IMR-90 (cell line): Measurements from ENCODE around the gene OPCML. TPM values are rescaled to one million over a fixed set of nuclear protein-coding genes. Genes with fewer than 3 reads are reported as not detected.

Experiments used
- ATAC-seq: fragments of 200-7000 bp; cut with Tn5 transposase; 2 replicates; pipeline ENCODE4 v1.9.1; 2020; ENCODE audit warnings: low read depth, mild to moderate bottlenecking, moderate library complexity
- BruUV-seq: library from RNA; stranded (reverse); fragments of 400-500 nt; replicated peaks from 2 replicates; lab custom pipeline; 2021; lab: Mats Ljungman, UMichigan
- CTCF ChIA-PET: fragments of 300-600 bp; formaldehyde crosslinking; extraction: SDS; loops from one replicate; lab custom pipeline; 2021; ENCODE audit warnings: antibody characterized with exemption; lab: Yijun Ruan, JAX
- POLR2A ChIA-PET: fragments of 300-600 bp; sonication (Branson Sonifier 250); formaldehyde crosslinking; loops from one replicate; lab custom pipeline; 2022; ENCODE audit warnings: antibody characterized with exemption; ENCODE audit not compliant: unreplicated experiment; lab: Charles Lee
- DNase-seq: peaks from one replicate; pipeline ENCODE4 v3.0.0; 2013
- H2AFZ ChIP-seq: replicated peaks from 2 replicates; pipeline ENCODE3; 2013; ENCODE audit warnings: low read length, mild to moderate bottlenecking; ENCODE audit not compliant: poor library complexity
- H2AK5ac ChIP-seq: 2 replicates; pipeline ENCODE4 v1.6.1; 2013; ENCODE audit warnings: low read depth, low read length, inconsistent platforms
- H2AK9ac ChIP-seq: replicated peaks from 2 replicates; pipeline ENCODE3; 2013; ENCODE audit warnings: mild to moderate bottlenecking, low read depth, low read length, moderate library complexity; ENCODE audit not compliant: poor library complexity
- H2BK120ac ChIP-seq: 2 replicates; pipeline ENCODE4 v1.6.1; 2013; ENCODE audit warnings: low read depth, low read length, inconsistent platforms
- H2BK15ac ChIP-seq: 3 replicates; pipeline ENCODE4 v1.6.1; 2013; ENCODE audit warnings: low read depth, low read length, inconsistent platforms
- H2BK20ac ChIP-seq: 2 replicates; pipeline ENCODE4 v1.6.1; 2013; ENCODE audit warnings: low read depth, mild to moderate bottlenecking, inconsistent platforms, low read length, moderate library complexity
- H2BK5ac ChIP-seq: 2 replicates; pipeline ENCODE4 v1.6.1; 2013; ENCODE audit warnings: mild to moderate bottlenecking, low read depth, low read length, inconsistent platforms; ENCODE audit not compliant: poor library complexity, severe bottlenecking
- H3K14ac ChIP-seq: replicated peaks from 2 replicates; pipeline ENCODE4 v1.6.1; 2013; ENCODE audit warnings: low read depth, low read length, inconsistent platforms
- H3K18ac ChIP-seq: 2 replicates; pipeline ENCODE4 v1.6.1; 2013; ENCODE audit warnings: low read depth, low read length, control low read depth
- H3K23ac ChIP-seq: 2 replicates; pipeline ENCODE4 v1.6.1; 2013; ENCODE audit warnings: low read depth, low read length, inconsistent platforms
- H3K27ac ChIP-seq: 2 replicates; pipeline ENCODE4 v1.5.1; 2013; ENCODE audit warnings: mild to moderate bottlenecking, control low read depth, low read length; ENCODE audit not compliant: insufficient read depth
- H3K27me3 ChIP-seq: 2 replicates; pipeline ENCODE4 v1.6.1; 2013; ENCODE audit warnings: low read length; ENCODE audit not compliant: control insufficient read depth, insufficient read depth
- H3K36me3 ChIP-seq: 2 replicates; pipeline ENCODE4 v1.6.1; 2013; ENCODE audit warnings: low read length, mixed read lengths; ENCODE audit not compliant: control insufficient read depth, insufficient read depth
- H3K4ac ChIP-seq: 2 replicates; pipeline ENCODE4 v1.6.1; 2013; ENCODE audit warnings: low read depth, low read length, inconsistent platforms
- H3K4me1 ChIP-seq: 2 replicates; pipeline ENCODE4 v1.6.1; 2013; ENCODE audit warnings: low read length, mixed read lengths; ENCODE audit not compliant: control insufficient read depth, insufficient read depth
- H3K4me2 ChIP-seq: 2 replicates; pipeline ENCODE4 v1.6.1; 2013; ENCODE audit warnings: low read depth, mild to moderate bottlenecking, control low read depth, low read length, moderate library complexity
- H3K4me3 ChIP-seq: 2 replicates; pipeline ENCODE4 v1.5.1; 2013; ENCODE audit warnings: low read depth, mild to moderate bottlenecking, control low read depth, low read length, moderate library complexity; ENCODE audit not compliant: insufficient read depth
- H3K56ac ChIP-seq: 2 replicates; pipeline ENCODE4 v1.6.1; 2013; ENCODE audit warnings: low read length, inconsistent platforms; ENCODE audit not compliant: insufficient read depth; ENCODE audit errors: extremely low read depth
- H3K79me1 ChIP-seq, 2 experiments: 2 replicates each; pipeline ENCODE4 v1.6.1; 2013; ENCODE audit warnings: low read length in 2 of 2, inconsistent platforms in 1 of 2, low read depth in 1 of 2
- H3K9ac ChIP-seq: 2 replicates; pipeline ENCODE4 v1.6.1; 2013; ENCODE audit warnings: low read depth, low read length, control low read depth
- H3K9me1 ChIP-seq: 2 replicates; pipeline ENCODE4 v1.6.1; 2013; ENCODE audit warnings: low read length, inconsistent platforms; ENCODE audit not compliant: insufficient read depth
- H3K9me3 ChIP-seq: 2 replicates; pipeline ENCODE4 v1.6.1; 2013; ENCODE audit warnings: low read length; ENCODE audit not compliant: control insufficient read depth, insufficient read depth
- H4K20me1 ChIP-seq: 2 replicates; pipeline ENCODE4 v1.6.1; 2013; ENCODE audit warnings: low read length, inconsistent platforms; ENCODE audit not compliant: insufficient read depth
- H4K5ac ChIP-seq: 2 replicates; pipeline ENCODE4 v1.6.1; 2013; ENCODE audit warnings: mild to moderate bottlenecking, low read depth, low read length, control low read depth
- H4K8ac ChIP-seq, 2 experiments: 2 replicates each; pipeline ENCODE4 v1.6.1; 2013; ENCODE audit warnings: low read depth in 2 of 2, low read length in 2 of 2, control low read depth in 1 of 2, inconsistent platforms in 1 of 2
- H4K91ac ChIP-seq: 2 replicates; pipeline ENCODE4 v1.6.1; 2013; ENCODE audit warnings: low read depth, low read length, inconsistent platforms; ENCODE audit not compliant: insufficient read depth
- BHLHE40 ChIP-seq: fragments of 150-350 bp; IDR thresholded peaks from 2 replicates; pipeline ENCODE4 v1.6.1; 2016; ENCODE audit warnings: mild to moderate bottlenecking, low read depth, low read length
- CEBPB ChIP-seq: IDR thresholded peaks from 2 replicates; pipeline ENCODE4 v1.6.1; 2012; ENCODE audit warnings: low read depth, low read length, improper control_type of control experiment
- CHD1 ChIP-seq: IDR thresholded peaks from 2 replicates; pipeline ENCODE4 v1.6.1; 2012; ENCODE audit warnings: low read depth, low read length, improper control_type of control experiment
- FOS ChIP-seq: fragments of 150-350 bp; IDR thresholded peaks from 2 replicates; pipeline ENCODE4 v1.6.1; 2016; ENCODE audit warnings: low read depth, low read length
- MAFK ChIP-seq: IDR thresholded peaks from 2 replicates; pipeline ENCODE4 v1.6.1; 2012; ENCODE audit warnings: low read depth, low read length, improper control_type of control experiment
- MAZ ChIP-seq: IDR thresholded peaks from 2 replicates; pipeline ENCODE4 v1.6.1; 2012; ENCODE audit warnings: low read depth, mild to moderate bottlenecking, low read length, improper control_type of control experiment, moderate library complexity, borderline replicate concordance
- MXI1 ChIP-seq: IDR thresholded peaks from 2 replicates; pipeline ENCODE4 v1.6.1; 2012; ENCODE audit warnings: low read depth, mild to moderate bottlenecking, low read length, moderate library complexity, borderline replicate concordance
- NFE2L2 ChIP-seq: fragments of 150-350 bp; IDR thresholded peaks from 2 replicates; pipeline ENCODE4 v1.6.1; 2016; ENCODE audit warnings: low read depth, mild to moderate bottlenecking, low read length
- POLR2A ChIP-seq: IDR thresholded peaks from 2 replicates; pipeline ENCODE4 v1.6.1; 2012; ENCODE audit warnings: mild to moderate bottlenecking, low read depth, low read length
- RAD21 ChIP-seq: IDR thresholded peaks from 2 replicates; pipeline ENCODE4 v1.6.1; 2012; ENCODE audit warnings: low read length, improper control_type of control experiment
- RCOR1 ChIP-seq: IDR thresholded peaks from 2 replicates; pipeline ENCODE4 v1.6.1; 2012; ENCODE audit warnings: mild to moderate bottlenecking, low read length, improper control_type of control experiment; ENCODE audit not compliant: insufficient replicate concordance
- RFX5 ChIP-seq: IDR thresholded peaks from 2 replicates; pipeline ENCODE4 v1.8.0; 2012; ENCODE audit warnings: low read depth, mild to moderate bottlenecking, low read length, moderate library complexity
- SMC3 ChIP-seq: fragments of 150-350 bp; IDR thresholded peaks from 2 replicates; pipeline ENCODE4 v1.6.1; 2016; ENCODE audit warnings: low read depth, mild to moderate bottlenecking, antibody characterized with exemption, low read length, moderate library complexity
- WGBS, 2 experiments: methylation state at CpG; one replicate each; pipeline versions ENCODE4 v1.1.5 to v1.1.7; 2013; ENCODE audit warnings: missing lambda C conversion rate in 2 of 2; ENCODE audit not compliant: insufficient read length in 1 of 2; ENCODE audit errors: extremely low coverage in 2 of 2; 5-methylcytosine and 5-hydroxymethylcytosine counted together
- dilution Hi-C: fragments of 300-500 bp; cut with HindIII; formaldehyde crosslinking; loops from one replicate; pipeline ENCODE4 v1.14.3; 2018; ENCODE audit warnings: low sequenced_read_pairs; ENCODE audit not compliant: unreplicated experiment
- in situ Hi-C: fragments of 300-500 bp; cut with MboI; formaldehyde crosslinking; loops from 3 replicates; pipeline ENCODE4 v1.14.3; 2019; ENCODE audit warnings: low sequenced_read_pairs, inconsistent platforms, mixed read lengths
- intact Hi-C: fragments of 100-400 bp; cut with micrococcal nuclease; formaldehyde crosslinking; loops from 2 replicates; pipeline ENCODE4 v1.10.0; 2022
- polyA plus RNA-seq, 3 experiments: library from polyadenylated mRNA; depleted of rRNA; stranded (reverse); fragments of >200 nt; gene quantifications; 2 replicates each; pipeline ENCODE4 v1.2.3, GENCODE V29; 2012; ENCODE audit warnings: low replicate concordance in 1 of 3
- total RNA-seq: library from RNA; depleted of rRNA; stranded (reverse); fragments of >200 nt; gene quantifications from 2 replicates; pipeline ENCODE4 v1.2.3, GENCODE V29; 2012
- TF ChIP-seq, protein P1 (sequence below): conservative IDR thresholded peaks from 2 replicates; pipeline ENCODE4 v1.5.1; 2012; ENCODE audit warnings: mild to moderate bottlenecking, low read depth, low read length, improper control_type of control experiment
- TF ChIP-seq, protein P2 (sequence below): fragments of 150-350 bp; IDR thresholded peaks from 2 replicates; pipeline ENCODE4 v1.6.1; 2017; ENCODE audit warnings: mild to moderate bottlenecking, antibody characterized with exemption, low read length, low read depth
- TF ChIP-seq, protein P3 (sequence below): fragments of 150-350 bp; IDR thresholded peaks from 2 replicates; pipeline ENCODE4 v1.6.1; 2016; ENCODE audit warnings: low read depth, mild to moderate bottlenecking, low read length, moderate library complexity, borderline replicate concordance

OPCML gene
- total and polyA plus RNA-seq, 2 of the 4 experiments (the other 2 are of a cell fraction) = under 0.01 to 2.6 TPM

DNA sequence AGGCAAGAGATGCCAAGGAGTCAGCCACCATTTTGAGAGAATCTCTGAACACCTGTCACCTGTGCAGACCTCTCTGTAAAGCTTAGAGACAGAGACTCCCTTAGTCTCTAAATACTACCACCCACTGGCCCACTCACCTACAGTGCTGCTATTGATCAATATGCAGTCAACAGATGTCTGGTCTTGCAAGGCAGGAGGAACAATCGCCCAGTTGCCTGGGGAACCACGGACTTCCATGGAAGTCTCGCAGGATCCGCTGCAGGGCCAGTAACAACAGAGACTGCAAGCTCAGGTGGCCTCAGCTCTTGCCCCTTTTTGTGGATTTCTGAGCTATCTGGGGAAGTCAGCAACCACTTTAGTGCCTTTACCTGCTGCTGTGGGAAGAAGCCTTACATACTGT is 195.1 kb downstream of the OPCML start:
- no peak overlapping the region for H2BK15ac ChIP-seq
- no peak overlapping the region for H2AFZ ChIP-seq
- in situ Hi-C loops = no loop called here
- H4K8ac ChIP-seq = no peak overlapping the region
- no peaks in the 10 kb centered on the region for H3K4me1 ChIP-seq
- BruUV-seq = no TSS peak
- ATAC-seq (no peak), DNase-seq (no peak)
- no peak overlapping the region for H3K14ac ChIP-seq
- dilution Hi-C loops = no loop called here
- H3K9me1 ChIP-seq = no peaks in the 10 kb centered on the region
- no peaks in the 10 kb centered on the region for H4K20me1 ChIP-seq
- no peak overlapping the region for H2BK120ac ChIP-seq
- intact Hi-C loops = no loop called here
- no peak overlapping the region for H2AK9ac ChIP-seq
- H4K91ac ChIP-seq = no peak overlapping the region
- no peak overlapping the region for H2AK5ac ChIP-seq
- H3K18ac ChIP-seq = no peak overlapping the region
- CTCF ChIA-PET = no interaction called here
- POLR2A ChIA-PET = no interaction called here
- no peak overlapping the region for H3K4ac ChIP-seq
- H3K36me3 ChIP-seq = no peaks in the 10 kb centered on the region
- no peak overlapping the region for H2BK5ac ChIP-seq
- H2BK20ac ChIP-seq = no peak overlapping the region
- H3K27ac ChIP-seq = no peak overlapping the region
- H3K4me2 ChIP-seq = no peak overlapping the region
- no peak overlapping the region for H3K4me3 ChIP-seq
- whole genome bisulfite sequencing, 2 experiments = 70% methylated on average over 2 of the region's 4 CpGs; no CpG with 5 or more reads in 1 of the 2 experiments
- no peak overlapping the region for H3K56ac ChIP-seq
- no peaks in the 10 kb centered on the region for H3K27me3 ChIP-seq
- no peak overlapping the region for H4K5ac ChIP-seq
- no peaks in the 10 kb centered on the region for H3K79me1 ChIP-seq
- no peak overlapping the region for H3K23ac ChIP-seq
- H3K9ac ChIP-seq = no peak overlapping the region
- no peak for TF ChIP-seq BHLHE40
- no peak for TF ChIP-seq RFX5
- TF ChIP-seq FOS = no peak
- no peak for TF ChIP-seq NFE2L2
- TF ChIP-seq SMC3 = no peak
- TF ChIP-seq RCOR1 = no peak
- no peak for TF ChIP-seq MAFK
- TF ChIP-seq, protein P1, sequence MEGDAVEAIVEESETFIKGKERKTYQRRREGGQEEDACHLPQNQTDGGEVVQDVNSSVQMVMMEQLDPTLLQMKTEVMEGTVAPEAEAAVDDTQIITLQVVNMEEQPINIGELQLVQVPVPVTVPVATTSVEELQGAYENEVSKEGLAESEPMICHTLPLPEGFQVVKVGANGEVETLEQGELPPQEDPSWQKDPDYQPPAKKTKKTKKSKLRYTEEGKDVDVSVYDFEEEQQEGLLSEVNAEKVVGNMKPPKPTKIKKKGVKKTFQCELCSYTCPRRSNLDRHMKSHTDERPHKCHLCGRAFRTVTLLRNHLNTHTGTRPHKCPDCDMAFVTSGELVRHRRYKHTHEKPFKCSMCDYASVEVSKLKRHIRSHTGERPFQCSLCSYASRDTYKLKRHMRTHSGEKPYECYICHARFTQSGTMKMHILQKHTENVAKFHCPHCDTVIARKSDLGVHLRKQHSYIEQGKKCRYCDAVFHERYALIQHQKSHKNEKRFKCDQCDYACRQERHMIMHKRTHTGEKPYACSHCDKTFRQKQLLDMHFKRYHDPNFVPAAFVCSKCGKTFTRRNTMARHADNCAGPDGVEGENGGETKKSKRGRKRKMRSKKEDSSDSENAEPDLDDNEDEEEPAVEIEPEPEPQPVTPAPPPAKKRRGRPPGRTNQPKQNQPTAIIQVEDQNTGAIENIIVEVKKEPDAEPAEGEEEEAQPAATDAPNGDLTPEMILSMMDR = no peak
- TF ChIP-seq, protein P2, sequence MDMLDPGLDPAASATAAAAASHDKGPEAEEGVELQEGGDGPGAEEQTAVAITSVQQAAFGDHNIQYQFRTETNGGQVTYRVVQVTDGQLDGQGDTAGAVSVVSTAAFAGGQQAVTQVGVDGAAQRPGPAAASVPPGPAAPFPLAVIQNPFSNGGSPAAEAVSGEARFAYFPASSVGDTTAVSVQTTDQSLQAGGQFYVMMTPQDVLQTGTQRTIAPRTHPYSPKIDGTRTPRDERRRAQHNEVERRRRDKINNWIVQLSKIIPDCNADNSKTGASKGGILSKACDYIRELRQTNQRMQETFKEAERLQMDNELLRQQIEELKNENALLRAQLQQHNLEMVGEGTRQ = no peak
- TF ChIP-seq RAD21 = no peak
- no peak for TF ChIP-seq MAZ
- no peak for TF ChIP-seq CHD1
- TF ChIP-seq POLR2A = no peak
- no peak for TF ChIP-seq MXI1
- no peak for TF ChIP-seq CEBPB
- TF ChIP-seq, protein P3, sequence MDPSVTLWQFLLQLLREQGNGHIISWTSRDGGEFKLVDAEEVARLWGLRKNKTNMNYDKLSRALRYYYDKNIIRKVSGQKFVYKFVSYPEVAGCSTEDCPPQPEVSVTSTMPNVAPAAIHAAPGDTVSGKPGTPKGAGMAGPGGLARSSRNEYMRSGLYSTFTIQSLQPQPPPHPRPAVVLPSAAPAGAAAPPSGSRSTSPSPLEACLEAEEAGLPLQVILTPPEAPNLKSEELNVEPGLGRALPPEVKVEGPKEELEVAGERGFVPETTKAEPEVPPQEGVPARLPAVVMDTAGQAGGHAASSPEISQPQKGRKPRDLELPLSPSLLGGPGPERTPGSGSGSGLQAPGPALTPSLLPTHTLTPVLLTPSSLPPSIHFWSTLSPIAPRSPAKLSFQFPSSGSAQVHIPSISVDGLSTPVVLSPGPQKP = no peak
- peaks cover 38% of the 10 kb centered on the region for H3K9me3 ChIP-seq
